ENCODE measurements around the gene SLC12A5.

SLC12A5 gene

GRCh38 chr20:46030284-46031013 lies 1.4 kb downstream of the SLC12A5 start:
- peak in 1 of 2 experiments; percentile 33 for DNase-seq

GRCh38 chr20:46031014-46031569 lies 2.1 kb downstream of the SLC12A5 start:
- DNase-seq: no peak

- DNase-seq: peak; percentile 78 to 86
Measured at GRCh38 chr20:46031701-46032254, 2.8 kb downstream of the SLC12A5 start.

- no peak for DNase-seq
Measured at GRCh38 chr20:46034039-46034438, 5.0 kb downstream of the SLC12A5 start.

GRCh38 chr20:46035253-46035652 lies 6.2 kb downstream of the SLC12A5 start:
- no peak for DNase-seq

- DNase-seq: no peak
Measured at GRCh38 chr20:46035713-46036112, 6.7 kb downstream of the SLC12A5 start.

GRCh38 chr20:46036370-46036769 lies 7.4 kb downstream of the SLC12A5 start:
- DNase-seq: no peak

- no peak for DNase-seq
Measured at GRCh38 chr20:46037036-46037435, 8.0 kb downstream of the SLC12A5 start.

- no peak for DNase-seq
Measured at GRCh38 chr20:46040902-46041535, 12.0 kb downstream of the SLC12A5 start.

GRCh38 chr20:46043556-46043955 lies 14.5 kb downstream of the SLC12A5 start:
- no peak for DNase-seq

- DNase-seq: no peak
Measured at GRCh38 chr20:46044896-46045295, 15.9 kb downstream of the SLC12A5 start.

GRCh38 chr20:46046588-46047310 lies 17.7 kb downstream of the SLC12A5 start:
- DNase-seq: no peak

- DNase-seq: no peak
Measured at GRCh38 chr20:46047821-46048220, 18.8 kb downstream of the SLC12A5 start.

GRCh38 chr20:46049190-46049589 lies 20.2 kb downstream of the SLC12A5 start:
- DNase-seq: no peak

- no peak for DNase-seq
Measured at GRCh38 chr20:46049815-46050214, 20.8 kb downstream of the SLC12A5 start.

- no peak for DNase-seq
Measured at GRCh38 chr20:46050444-46050843, 21.4 kb downstream of the SLC12A5 start.

GRCh38 chr20:46050885-46051284 lies 21.9 kb downstream of the SLC12A5 start:
- DNase-seq: no peak

GRCh38 chr20:46051556-46052308 lies 22.7 kb downstream of the SLC12A5 start:
- DNase-seq: peak; percentile 21 to 73

GRCh38 chr20:46053416-46053815 lies 24.4 kb downstream of the SLC12A5 start:
- no peak for DNase-seq

GRCh38 chr20:46054606-46055005 lies 25.6 kb downstream of the SLC12A5 start:
- DNase-seq: no peak

GRCh38 chr20:46055269-46055668 lies 26.3 kb downstream of the SLC12A5 start:
- DNase-seq: peak in 1 of 2 experiments; percentile 22

- DNase-seq: no peak
Measured at GRCh38 chr20:46056027-46056833, 27.2 kb downstream of the SLC12A5 start.
